Lower lobe of right lung (tissue), 2 donors: ENCODE data around the gene TMCO2. TPM values are rescaled to one million over a fixed set of nuclear protein-coding genes. Genes with fewer than 3 reads are reported as not detected.

Experiments
- ATAC-seq, 2 donors: fragments of 200-7000 bp; cut with Tn5 transposase; one replicate each; pipeline ENCODE4 v1.9.1; 2020 to 2022; ENCODE audit warnings: mild to moderate bottlenecking in 2 of 2, moderate library complexity in 2 of 2
- DNase-seq: peaks from one replicate; pipeline ENCODE4 v3.0.0-alpha.2; 2020
- H3K27ac ChIP-seq: fragments of 200-600 bp; one replicate; pipeline ENCODE4 v1.8.0; 2022
- H3K27me3 ChIP-seq: fragments of 200-600 bp; one replicate; pipeline ENCODE4 v1.8.0; 2022; ENCODE audit warnings: low read depth
- H3K36me3 ChIP-seq: fragments of 200-600 bp; one replicate; pipeline ENCODE4 v1.8.0; 2022; ENCODE audit warnings: mild to moderate bottlenecking
- H3K4me1 ChIP-seq: fragments of 200-600 bp; one replicate; pipeline ENCODE4 v1.8.0; 2022
- H3K4me3 ChIP-seq: fragments of 200-600 bp; one replicate; pipeline ENCODE4 v1.8.0; 2022; ENCODE audit warnings: mild to moderate bottlenecking
- H3K9me3 ChIP-seq: fragments of 200-600 bp; one replicate; pipeline ENCODE4 v1.8.0; 2022
- CTCF ChIP-seq: fragments of 200-600 bp; IDR thresholded peaks from one replicate; pipeline ENCODE4 v1.8.0; 2022; ENCODE audit warnings: antibody characterized with exemption, mild to moderate bottlenecking
- intact Hi-C: fragments of 100-400 bp; cut with DNase I; formaldehyde crosslinking; loops from one replicate; pipeline ENCODE4 v1.11.0; 2022
- total RNA-seq: library from RNA; stranded (reverse); fragmentation: NEBNext Ultra II Directional; extraction: Animal tissue kit (Norgen Biotek cat#: 25700); gene quantifications from one replicate; pipeline ENCODE4 v1.2.1, GENCODE V29; 2021
- donor health status: DM: no; HTN: yes; CAD: no; lungs with severe emphysema.

The TMCO2 gene
- total RNA-seq, 1 donor from 2014 or later: not detected

GRCh38 chr1:40240390-40240789, 7.3 kb upstream of the TMCO2 start:
- no peaks in the 10 kb centered on the region for H3K4me1 ChIP-seq
- no peak for TF ChIP-seq CTCF
- H3K36me3 ChIP-seq: peaks cover 39% of the 10 kb centered on the region
- DNase-seq (no peak), ATAC-seq (no peak)
- H3K9me3 ChIP-seq: no peaks in the 10 kb centered on the region
- no peak overlapping the region for H3K27ac ChIP-seq
- H3K4me3 ChIP-seq: no peak overlapping the region
- intact Hi-C loops: no loop called here
- no peaks in the 10 kb centered on the region for H3K27me3 ChIP-seq

- Histone ChIP-seq H3K4me3 (no peak overlapping the region), H3K27me3 (no peaks in the 10 kb centered on the region), H3K36me3 (peaks cover 29% of the 10 kb centered on the region), H3K27ac (no peak overlapping the region), H3K4me1 (no peaks in the 10 kb centered on the region), H3K9me3 (no peaks in the 10 kb centered on the region)
- no peak for DNase-seq
- TF ChIP-seq CTCF: no peak
- ATAC-seq: peak in 1 of 2 donors; percentile 38
- intact Hi-C loops: no loop called here
Observed at GRCh38 chr1:40241362-40241761, 6.4 kb upstream of the TMCO2 start.

GRCh38 chr1:40243351-40243750, 4.4 kb upstream of the TMCO2 start:
- Histone ChIP-seq H3K36me3 (peaks cover 9% of the 10 kb centered on the region), H3K4me3 (no peak overlapping the region), H3K27ac (no peak overlapping the region), H3K4me1 (no peaks in the 10 kb centered on the region), H3K9me3 (no peaks in the 10 kb centered on the region), H3K27me3 (no peaks in the 10 kb centered on the region)
- no peak for TF ChIP-seq CTCF
- no peak for DNase-seq
- no peak for ATAC-seq
- intact Hi-C loops: no loop called here

- Histone ChIP-seq H3K27ac (no peak overlapping the region), H3K4me3 (no peak overlapping the region), H3K9me3 (no peaks in the 10 kb centered on the region), H3K36me3 (peaks cover under 1% of the 10 kb centered on the region), H3K27me3 (no peaks in the 10 kb centered on the region), H3K4me1 (no peaks in the 10 kb centered on the region)
- no peak for ATAC-seq
- intact Hi-C loops: no loop called here
- DNase-seq: no peak
- no peak for TF ChIP-seq CTCF
Observed at GRCh38 chr1:40244138-40244744, 3.5 kb upstream of the TMCO2 start.

- DNase-seq: no peak
- H3K4me3 ChIP-seq: no peak overlapping the region
- intact Hi-C loops: no loop called here
Observed at GRCh38 chr1:40245686-40246085, 2.1 kb upstream of the TMCO2 start.

More at GRCh38 chr1:40245686-40246085, 2.1 kb upstream of the TMCO2 start:
- ATAC-seq: no peak
- H3K4me1 ChIP-seq: no peaks in the 10 kb centered on the region
- H3K36me3 ChIP-seq: no peaks in the 10 kb centered on the region
- H3K27me3 ChIP-seq: no peaks in the 10 kb centered on the region
- TF ChIP-seq CTCF: no peak
- H3K9me3 ChIP-seq: no peaks in the 10 kb centered on the region
- no peak overlapping the region for H3K27ac ChIP-seq
